HEK293 (cell line): ENCODE measurements around the gene TNIK.

Experiments
- CTCF ChIA-PET: fragments of 350-600 bp; formaldehyde crosslinking; extraction: SDS; loops from one replicate; lab custom pipeline; 2021; ENCODE audit warnings: antibody characterized with exemption; lab: Yijun Ruan, JAX
- POLR2A ChIA-PET: fragments of 300-600 bp; formaldehyde crosslinking; extraction: SDS; loops from one replicate; lab custom pipeline; 2020; ENCODE audit warnings: antibody characterized with exemption, inconsistent platforms; lab: Yijun Ruan, JAX
- H3K27ac ChIP-seq: fragments of 200-500 bp; sonication (Bioruptor generic); 2 replicates; pipeline ENCODE4 v1.5.1; 2014; ENCODE audit warnings: low read depth, low read length, control low read depth, inconsistent platforms; ENCODE audit errors: extremely low read depth
- H3K36me3 ChIP-seq, 2 experiments: fragments of 200-500 bp in 1 of 2; sonication (Bioruptor generic) in 1 of 2; 1 replicate in 1 of 2; 2 replicates in 1 of 2; pipeline ENCODE4 v1.5.1; 2014 to 2017; ENCODE audit warnings: inconsistent platforms in 2 of 2, low read length in 2 of 2; ENCODE audit not compliant: control insufficient read depth in 2 of 2, insufficient read depth in 1 of 2
- H3K4me1 ChIP-seq: fragments of 200-500 bp; sonication (Bioruptor generic); 2 replicates; pipeline ENCODE4 v1.5.1; 2014; ENCODE audit warnings: mild to moderate bottlenecking, low read length, inconsistent platforms; ENCODE audit not compliant: control insufficient read depth, insufficient read depth
- H3K4me3 ChIP-seq: 2 replicates; pipeline ENCODE4 v1.5.1; 2011; ENCODE audit warnings: low read depth, mild to moderate bottlenecking, control low read depth, low read length, moderate library complexity
- H3K9me3 ChIP-seq: fragments of 200-500 bp; sonication (Bioruptor generic); 2 replicates; pipeline ENCODE4 v1.5.1; 2014; ENCODE audit warnings: low read depth, low read length, inconsistent platforms; ENCODE audit not compliant: control insufficient read depth, insufficient read depth
- BCL6B ChIP-seq: fragments of 450-650 bp; formaldehyde crosslinking; IDR thresholded peaks from 2 replicates; pipeline ENCODE4 v1.5.1; 2017; ENCODE audit warnings: missing biosample characterization, missing genetic modification characterization
- GLIS2 ChIP-seq: fragments of 450-650 bp; formaldehyde crosslinking; IDR thresholded peaks from 2 replicates; pipeline ENCODE4 v1.5.1; 2016; ENCODE audit warnings: missing biosample characterization, missing genetic modification characterization
- KLF1 ChIP-seq: fragments of 450-650 bp; formaldehyde crosslinking; IDR thresholded peaks from 2 replicates; pipeline ENCODE4 v1.5.1; 2016; ENCODE audit warnings: missing biosample characterization, missing genetic modification characterization
- KLF7 ChIP-seq: fragments of 450-650 bp; formaldehyde crosslinking; IDR thresholded peaks from 2 replicates; pipeline ENCODE4 v1.5.1; 2016; ENCODE audit warnings: missing biosample characterization, missing genetic modification characterization, borderline replicate concordance
- MEIS1 ChIP-seq: sonication (generic); formaldehyde crosslinking; IDR thresholded peaks from 2 replicates; pipeline ENCODE4 v1.8.1; 2022; ENCODE audit warnings: missing genetic modification reagents, mild to moderate bottlenecking, borderline replicate concordance
- SCRT2 ChIP-seq: fragments of 450-650 bp; formaldehyde crosslinking; IDR thresholded peaks from 2 replicates; pipeline ENCODE4 v1.5.1; 2016; ENCODE audit warnings: missing biosample characterization, missing genetic modification characterization
- YY1 ChIP-seq: fragments of 450-650 bp; formaldehyde crosslinking; IDR thresholded peaks from 2 replicates; pipeline ENCODE4 v1.5.1; 2018; ENCODE audit warnings: missing biosample characterization, missing genetic modification characterization
- YY2 ChIP-seq: fragments of 450-650 bp; formaldehyde crosslinking; IDR thresholded peaks from 2 replicates; pipeline ENCODE4 v1.5.1; 2016; ENCODE audit warnings: missing biosample characterization, missing genetic modification characterization
- ZBTB1 ChIP-seq: fragments of 450-650 bp; formaldehyde crosslinking; IDR thresholded peaks from 2 replicates; pipeline ENCODE4 v1.5.1; 2016; ENCODE audit warnings: missing biosample characterization, missing genetic modification characterization
- ZNF10 ChIP-seq: fragments of 450-650 bp; formaldehyde crosslinking; IDR thresholded peaks from 2 replicates; pipeline ENCODE4 v1.5.1; 2017; ENCODE audit warnings: missing biosample characterization, missing genetic modification characterization
- ZNF155 ChIP-seq: fragments of 450-650 bp; formaldehyde crosslinking; IDR thresholded peaks from 2 replicates; pipeline ENCODE4 v1.5.1; 2016; ENCODE audit warnings: missing biosample characterization, missing genetic modification characterization
- ZNF169 ChIP-seq: fragments of 450-650 bp; formaldehyde crosslinking; IDR thresholded peaks from 2 replicates; pipeline ENCODE4 v1.5.1; 2016; ENCODE audit warnings: missing biosample characterization, missing genetic modification characterization
- ZNF211 ChIP-seq: fragments of 450-650 bp; formaldehyde crosslinking; IDR thresholded peaks from 2 replicates; pipeline ENCODE4 v1.5.1; 2016; ENCODE audit warnings: low read depth, missing biosample characterization, missing genetic modification characterization
- ZNF280D ChIP-seq: fragments of 450-650 bp; formaldehyde crosslinking; IDR thresholded peaks from 2 replicates; pipeline ENCODE4 v1.5.1; 2016; ENCODE audit warnings: missing biosample characterization, missing genetic modification characterization
- ZNF341 ChIP-seq: fragments of 450-650 bp; formaldehyde crosslinking; IDR thresholded peaks from 2 replicates; pipeline ENCODE4; 2016; ENCODE audit warnings: low read depth, missing biosample characterization, missing genetic modification characterization
- ZNF391 ChIP-seq: fragments of 450-650 bp; formaldehyde crosslinking; IDR thresholded peaks from 2 replicates; pipeline ENCODE4 v1.5.1; 2016; ENCODE audit warnings: low read depth, missing biosample characterization, missing genetic modification characterization, borderline replicate concordance
- ZNF433 ChIP-seq: fragments of 450-650 bp; formaldehyde crosslinking; IDR thresholded peaks from 2 replicates; pipeline ENCODE4 v1.5.1; 2016; ENCODE audit warnings: missing biosample characterization, missing genetic modification characterization, low read depth
- ZNF530 ChIP-seq: fragments of 450-650 bp; formaldehyde crosslinking; IDR thresholded peaks from 2 replicates; pipeline ENCODE4 v1.5.1; 2016; ENCODE audit warnings: low read depth, missing biosample characterization, missing genetic modification characterization
- ZNF548 ChIP-seq: fragments of 450-650 bp; formaldehyde crosslinking; IDR thresholded peaks from 2 replicates; pipeline ENCODE4 v1.5.1; 2016; ENCODE audit warnings: missing biosample characterization, missing genetic modification characterization
- ZNF561 ChIP-seq: fragments of 450-650 bp; IDR thresholded peaks from 2 replicates; pipeline ENCODE4 v1.5.1; 2018; ENCODE audit warnings: missing biosample characterization, missing genetic modification characterization, borderline replicate concordance
- ZNF626 ChIP-seq: fragments of 450-650 bp; sonication (Bioruptor Pico); formaldehyde crosslinking; IDR thresholded peaks from 2 replicates; pipeline ENCODE4 v1.5.1; 2018; ENCODE audit warnings: missing biosample characterization, missing genetic modification characterization, inconsistent platforms
- ZNF776 ChIP-seq: fragments of 450-650 bp; formaldehyde crosslinking; IDR thresholded peaks from 2 replicates; pipeline ENCODE4 v1.5.0; 2017; ENCODE audit warnings: missing biosample characterization, missing genetic modification characterization, borderline replicate concordance
- ZNF791 ChIP-seq: fragments of 450-650 bp; formaldehyde crosslinking; IDR thresholded peaks from 2 replicates; pipeline ENCODE4 v1.5.1; 2016; ENCODE audit warnings: missing biosample characterization, missing genetic modification characterization
- ZNF843 ChIP-seq: fragments of 450-650 bp; formaldehyde crosslinking; IDR thresholded peaks from 2 replicates; pipeline ENCODE4 v1.5.1; 2016; ENCODE audit warnings: missing biosample characterization, missing genetic modification characterization
- ZSCAN16 ChIP-seq: fragments of 450-650 bp; formaldehyde crosslinking; IDR thresholded peaks from 2 replicates; pipeline ENCODE4 v1.5.1; 2016; ENCODE audit warnings: missing biosample characterization, missing genetic modification characterization
- TF ChIP-seq, protein P1 (sequence below): fragments of 450-650 bp; formaldehyde crosslinking; IDR thresholded peaks from 2 replicates; pipeline ENCODE4 v1.5.1; 2017; ENCODE audit warnings: missing biosample characterization, mild to moderate bottlenecking, missing genetic modification characterization, moderate library complexity
- TF ChIP-seq, protein P2 (sequence below): fragments of 450-650 bp; formaldehyde crosslinking; IDR thresholded peaks from 2 replicates; pipeline ENCODE4 v1.5.1; 2016; ENCODE audit warnings: missing biosample characterization, missing genetic modification characterization

The TNIK gene

GRCh38 chr3:171155122-171155700 lies 305.0 kb downstream of the TNIK start (continued):
- TF ChIP-seq ZNF155: no peak
- TF ChIP-seq ZNF776 (tag by site-specific recombination): no peak
- no peak for TF ChIP-seq ZNF341 (tag by site-specific recombination)
- TF ChIP-seq KLF1 (tag by site-specific recombination): no peak
- TF ChIP-seq ZNF433: no peak
- no peak for TF ChIP-seq ZNF169 (tag by site-specific recombination)

DNA sequence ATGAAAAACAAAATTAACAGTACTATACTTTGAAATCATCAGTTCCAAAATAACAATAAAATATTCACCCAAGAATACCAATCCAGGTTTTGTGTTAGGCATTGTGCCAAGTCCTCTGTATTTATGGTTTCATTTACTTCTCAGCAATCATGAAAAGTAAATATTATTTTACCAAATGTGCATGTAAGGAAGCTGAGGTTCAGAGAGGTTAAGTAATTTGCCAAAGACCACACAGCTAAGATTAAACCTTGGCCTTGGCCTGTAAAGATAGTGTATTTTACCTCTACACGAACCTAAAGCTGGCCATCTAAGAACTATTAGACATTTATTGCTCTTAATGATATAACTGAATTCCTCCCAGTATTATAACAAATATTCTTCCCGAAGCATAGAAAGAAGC lies 309.3 kb downstream of the TNIK start:
- no peak overlapping the region for H3K27ac ChIP-seq
- ChIA-PET CTCF (interaction anchor here (0.6 to 1.8 kb wide), 2 partner anchors 12 to 101 kb away, joined by 3 to 4 read pairs; no protein-coding TSS in a partner anchor), POLR2A (no interaction called here)

GRCh38 chr3:171149526-171150116 lies 310.6 kb downstream of the TNIK start:
- ChIA-PET POLR2A (no interaction called here), CTCF (interaction anchor here (1.8 kb wide), 1 partner anchor 14 kb away, joined by 4 read pairs; no protein-coding TSS in a partner anchor)
- Histone ChIP-seq H3K27ac (no peak overlapping the region), H3K9me3 (no peaks in the 10 kb centered on the region), H3K4me1 (no peaks in the 10 kb centered on the region), H3K36me3 (peaks cover 0 to 10% of the 10 kb centered on the region in 2 experiments; a peak in 2 of 3 replicates), H3K4me3 (no peak overlapping the region)
- TF ChIP-seq ZNF530 (tag by site-specific recombination): no peak
- TF ChIP-seq, protein P1, sequence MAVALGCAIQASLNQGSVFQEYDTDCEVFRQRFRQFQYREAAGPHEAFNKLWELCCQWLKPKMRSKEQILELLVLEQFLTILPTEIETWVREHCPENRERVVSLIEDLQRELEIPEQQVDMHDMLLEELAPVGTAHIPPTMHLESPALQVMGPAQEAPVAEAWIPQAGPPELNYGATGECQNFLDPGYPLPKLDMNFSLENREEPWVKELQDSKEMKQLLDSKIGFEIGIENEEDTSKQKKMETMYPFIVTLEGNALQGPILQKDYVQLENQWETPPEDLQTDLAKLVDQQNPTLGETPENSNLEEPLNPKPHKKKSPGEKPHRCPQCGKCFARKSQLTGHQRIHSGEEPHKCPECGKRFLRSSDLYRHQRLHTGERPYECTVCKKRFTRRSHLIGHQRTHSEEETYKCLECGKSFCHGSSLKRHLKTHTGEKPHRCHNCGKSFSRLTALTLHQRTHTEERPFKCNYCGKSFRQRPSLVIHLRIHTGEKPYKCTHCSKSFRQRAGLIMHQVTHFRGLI (tag by site-specific recombination): no peak
- no peak for TF ChIP-seq ZNF391 (tag by site-specific recombination)
- TF ChIP-seq ZNF843 (tag by site-specific recombination): no peak
- no peak for TF ChIP-seq BCL6B
- TF ChIP-seq ZNF561 (tag by site-specific recombination): no peak
- no peak for TF ChIP-seq ZNF791
- no peak for TF ChIP-seq ZNF10 (tag by site-specific recombination)

More for the DNA sequence above, 309.3 kb downstream of the TNIK start:
- TF ChIP-seq YY2 (tag by site-specific recombination) (no peak), ZBTB1 (tag by site-specific recombination) (no peak), ZNF211 (tag by site-specific recombination) (no peak), KLF7 (tag by site-specific recombination) (no peak), YY1 (tag by site-specific recombination) (no peak), ZNF280D (no peak), ZNF548 (no peak), ZNF626 (tag by site-specific recombination) (no peak), SCRT2 (tag by site-specific recombination) (no peak), GLIS2 (no peak), ZSCAN16 (tag by site-specific recombination) (no peak), MEIS1 (CRISPR knock-in tag) (no peak)
- TF ChIP-seq, protein P2, sequence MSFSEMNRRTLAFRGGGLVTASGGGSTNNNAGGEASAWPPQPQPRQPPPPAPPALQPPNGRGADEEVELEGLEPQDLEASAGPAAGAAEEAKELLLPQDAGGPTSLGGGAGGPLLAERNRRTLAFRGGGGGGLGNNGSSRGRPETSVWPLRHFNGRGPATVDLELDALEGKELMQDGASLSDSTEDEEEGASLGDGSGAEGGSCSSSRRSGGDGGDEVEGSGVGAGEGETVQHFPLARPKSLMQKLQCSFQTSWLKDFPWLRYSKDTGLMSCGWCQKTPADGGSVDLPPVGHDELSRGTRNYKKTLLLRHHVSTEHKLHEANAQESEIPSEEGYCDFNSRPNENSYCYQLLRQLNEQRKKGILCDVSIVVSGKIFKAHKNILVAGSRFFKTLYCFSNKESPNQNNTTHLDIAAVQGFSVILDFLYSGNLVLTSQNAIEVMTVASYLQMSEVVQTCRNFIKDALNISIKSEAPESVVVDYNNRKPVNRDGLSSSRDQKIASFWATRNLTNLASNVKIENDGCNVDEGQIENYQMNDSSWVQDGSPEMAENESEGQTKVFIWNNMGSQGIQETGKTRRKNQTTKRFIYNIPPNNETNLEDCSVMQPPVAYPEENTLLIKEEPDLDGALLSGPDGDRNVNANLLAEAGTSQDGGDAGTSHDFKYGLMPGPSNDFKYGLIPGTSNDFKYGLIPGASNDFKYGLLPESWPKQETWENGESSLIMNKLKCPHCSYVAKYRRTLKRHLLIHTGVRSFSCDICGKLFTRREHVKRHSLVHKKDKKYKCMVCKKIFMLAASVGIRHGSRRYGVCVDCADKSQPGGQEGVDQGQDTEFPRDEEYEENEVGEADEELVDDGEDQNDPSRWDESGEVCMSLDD (tag by site-specific recombination): no peak
- Histone ChIP-seq H3K9me3 (no peaks in the 10 kb centered on the region), H3K4me3 (no peak overlapping the region), H3K4me1 (no peaks in the 10 kb centered on the region), H3K36me3 (peaks cover 0 to 18% of the 10 kb centered on the region in 2 experiments; a peak in 2 of 3 replicates)
